ENCODE data around the gene FBXO42.

DNA sequence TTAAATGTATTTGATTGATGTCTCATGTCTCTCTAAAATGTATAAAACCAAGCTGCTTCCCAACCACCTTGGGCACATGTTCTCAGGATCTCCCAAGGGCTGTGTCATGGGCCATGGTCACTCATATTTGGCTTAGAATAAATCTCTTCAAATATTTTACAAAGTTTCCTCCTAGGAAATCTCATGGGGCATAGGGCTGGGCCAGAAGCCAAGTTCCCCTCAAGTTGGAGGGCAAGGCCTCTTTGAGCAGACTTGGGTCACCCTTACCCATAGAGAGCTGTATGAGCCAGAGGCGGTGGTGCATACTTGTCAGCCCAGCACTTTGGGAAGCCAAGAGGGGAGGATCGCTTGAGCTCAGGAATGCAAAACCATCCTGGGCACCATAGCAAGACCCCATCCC, 2.3 kb upstream of the FBXO42 start:
- TF ChIP-seq POLR2A (IDR thresholded peaks at IDR 0.05; ENCODE audit: low read depth, low read length) (no peak), JUN (IDR thresholded peaks at IDR 0.05; ENCODE audit: borderline replicate concordance, insufficient read depth, insufficient read length, low read depth) (no peak), FOS (IDR thresholded peaks at IDR 0.05; ENCODE audit: borderline replicate concordance, insufficient read depth, low read length) (no peak), EZH2 (IDR thresholded peaks at IDR 0.05; ENCODE audit: borderline replicate concordance, low read depth, low read length, severe bottlenecking) (no peak), POLR2AphosphoS5 (IDR thresholded peaks at IDR 0.05; ENCODE audit: insufficient read depth, low read depth, low read length) (no peak), MYC (IDR thresholded peaks at IDR 0.05; ENCODE audit: low read depth, low read length) (no peak)
- TF ChIP-seq, protein P1, sequence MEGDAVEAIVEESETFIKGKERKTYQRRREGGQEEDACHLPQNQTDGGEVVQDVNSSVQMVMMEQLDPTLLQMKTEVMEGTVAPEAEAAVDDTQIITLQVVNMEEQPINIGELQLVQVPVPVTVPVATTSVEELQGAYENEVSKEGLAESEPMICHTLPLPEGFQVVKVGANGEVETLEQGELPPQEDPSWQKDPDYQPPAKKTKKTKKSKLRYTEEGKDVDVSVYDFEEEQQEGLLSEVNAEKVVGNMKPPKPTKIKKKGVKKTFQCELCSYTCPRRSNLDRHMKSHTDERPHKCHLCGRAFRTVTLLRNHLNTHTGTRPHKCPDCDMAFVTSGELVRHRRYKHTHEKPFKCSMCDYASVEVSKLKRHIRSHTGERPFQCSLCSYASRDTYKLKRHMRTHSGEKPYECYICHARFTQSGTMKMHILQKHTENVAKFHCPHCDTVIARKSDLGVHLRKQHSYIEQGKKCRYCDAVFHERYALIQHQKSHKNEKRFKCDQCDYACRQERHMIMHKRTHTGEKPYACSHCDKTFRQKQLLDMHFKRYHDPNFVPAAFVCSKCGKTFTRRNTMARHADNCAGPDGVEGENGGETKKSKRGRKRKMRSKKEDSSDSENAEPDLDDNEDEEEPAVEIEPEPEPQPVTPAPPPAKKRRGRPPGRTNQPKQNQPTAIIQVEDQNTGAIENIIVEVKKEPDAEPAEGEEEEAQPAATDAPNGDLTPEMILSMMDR (IDR thresholded peaks at IDR 0.05; ENCODE audit: extremely low read depth in 1 of 2, insufficient read depth in 1 of 2, low read depth in 1 of 2, low read length in 2 of 2), result no peak
- TF ChIP-seq, protein P2, sequence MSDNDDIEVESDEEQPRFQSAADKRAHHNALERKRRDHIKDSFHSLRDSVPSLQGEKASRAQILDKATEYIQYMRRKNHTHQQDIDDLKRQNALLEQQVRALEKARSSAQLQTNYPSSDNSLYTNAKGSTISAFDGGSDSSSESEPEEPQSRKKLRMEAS (IDR thresholded peaks at IDR 0.05; ENCODE audit: insufficient read depth, insufficient read length), result no peak

Data from endothelial cell of umbilical vein (primary cell).